HL-60 (cell line): ENCODE measurements around the gene EPHB4.

Experiments used
- DNase-seq, 2 experiments: peaks; one replicate each; pipeline ENCODE4 v3.0.0-alpha.2; 2010 to 2020; ENCODE audit warnings: low read depth in 1 of 2, low spot score in 1 of 2
- H3K27ac ChIP-seq: fragments of 250-450 bp; sonication (Bioruptor Pico); replicated peaks from 2 replicates; pipeline ENCODE4 v1.5.1; 2020; ENCODE audit warnings: mild to moderate bottlenecking, moderate library complexity
- H3K27me3 ChIP-seq: fragments of 250-450 bp; sonication (Bioruptor Pico); 2 replicates; pipeline ENCODE4 v1.5.1; 2021; ENCODE audit warnings: mild to moderate bottlenecking, moderate library complexity; ENCODE audit not compliant: insufficient read depth, poor library complexity, severe bottlenecking
- H3K4me3 ChIP-seq: replicated peaks from 2 replicates; pipeline ENCODE4 v1.5.1; 2011; ENCODE audit warnings: mild to moderate bottlenecking, control low read depth, low read length; ENCODE audit not compliant: insufficient read depth
- CTCF ChIP-seq: IDR thresholded peaks from one replicate; pipeline ENCODE4 v1.5.1; 2011; ENCODE audit warnings: low read length, control low read depth, inconsistent platforms; ENCODE audit not compliant: insufficient read depth
- GABPA ChIP-seq: IDR thresholded peaks from 2 replicates; pipeline ENCODE4 v1.6.1; 2012; ENCODE audit warnings: low read depth
- POLR2AphosphoS5 ChIP-seq: IDR thresholded peaks from 2 replicates; pipeline ENCODE4 v1.6.1; 2012; ENCODE audit warnings: low read depth
- REST ChIP-seq: IDR thresholded peaks from 2 replicates; pipeline ENCODE4 v1.6.1; 2012; ENCODE audit warnings: low read depth; ENCODE audit not compliant: insufficient replicate concordance
- SPI1 ChIP-seq: IDR thresholded peaks from 2 replicates; pipeline ENCODE4 v1.6.1; 2012; ENCODE audit warnings: low read depth, mild to moderate bottlenecking, borderline replicate concordance

Gene EPHB4

DNA sequence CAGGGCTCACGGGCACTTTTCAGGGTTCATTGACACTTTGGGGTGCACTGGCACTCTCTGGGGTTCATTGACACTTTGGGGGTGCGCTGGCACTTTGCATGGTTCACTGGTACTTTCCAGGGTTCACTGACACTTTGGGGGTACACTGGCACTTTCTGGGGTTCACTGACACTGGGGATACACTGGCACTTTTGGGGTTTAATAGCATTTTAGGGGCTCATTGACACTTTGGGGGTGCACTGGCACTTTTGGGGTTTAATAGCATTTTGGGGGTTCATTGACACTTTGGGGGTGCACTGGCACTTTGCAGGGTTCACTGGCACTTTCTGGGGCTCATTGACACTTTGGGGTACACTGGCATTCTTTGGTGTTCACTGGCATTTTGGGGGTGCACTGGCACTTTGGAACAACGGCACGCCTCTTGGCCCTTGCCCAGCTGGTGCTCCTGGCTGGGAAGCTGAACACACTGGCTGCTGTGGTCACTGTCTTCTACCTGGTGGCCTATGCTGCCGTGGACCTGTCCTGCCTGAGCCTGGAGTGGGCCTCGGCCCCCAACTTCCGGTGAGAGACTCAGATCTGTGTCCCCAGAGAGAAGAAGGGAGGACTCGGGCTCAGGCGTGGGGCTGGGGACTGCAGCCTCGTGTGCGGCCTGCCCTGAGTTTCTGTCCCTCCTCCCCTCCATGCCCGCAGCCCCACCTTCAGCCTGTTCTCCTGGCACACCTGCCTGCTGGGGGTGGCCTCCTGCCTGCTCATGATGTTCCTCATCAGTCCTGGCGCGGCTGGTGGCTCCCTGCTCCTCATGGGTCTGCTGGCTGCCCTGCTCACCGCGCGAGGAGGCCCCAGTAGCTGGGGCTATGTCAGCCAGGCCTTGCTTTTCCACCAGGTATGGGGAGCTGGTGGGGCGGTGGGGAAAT lies 33.6 kb upstream of the EPHB4 start:
- TF ChIP-seq GABPA (no peak), CTCF (no peak), POLR2AphosphoS5 (no peak), REST (no peak), SPI1 (no peak)
- H3K27ac ChIP-seq: no peak overlapping the region
- no peak for DNase-seq
- no peaks in the 10 kb centered on the region for H3K27me3 ChIP-seq
- no peak overlapping the region for H3K4me3 ChIP-seq

DNA sequence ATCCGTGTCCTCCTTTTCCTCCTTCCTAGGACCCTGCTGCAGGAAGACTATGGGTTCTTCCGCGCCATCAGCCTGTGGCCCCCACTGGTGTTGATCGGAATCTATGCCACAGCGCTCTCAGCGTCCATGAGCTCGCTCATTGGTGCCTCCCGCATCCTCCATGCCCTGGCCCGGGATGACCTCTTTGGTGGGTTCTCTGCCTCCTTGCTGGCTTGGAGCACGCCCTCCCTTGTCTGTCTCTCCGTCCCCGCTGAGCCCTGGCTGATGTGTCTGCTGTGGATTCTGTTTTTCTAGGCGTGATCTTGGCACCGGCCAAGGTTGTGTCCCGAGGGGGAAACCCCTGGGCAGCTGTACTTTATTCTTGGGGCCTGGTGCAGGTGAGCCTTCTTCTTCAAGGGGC lies 32.5 kb upstream of the EPHB4 start:
- Histone ChIP-seq H3K27ac (no peak overlapping the region), H3K27me3 (no peaks in the 10 kb centered on the region), H3K4me3 (no peak overlapping the region)
- no peak for TF ChIP-seq REST
- TF ChIP-seq POLR2AphosphoS5: no peak
- no peak for TF ChIP-seq CTCF
- no peak for TF ChIP-seq SPI1
- no peak for TF ChIP-seq GABPA
- no peak for DNase-seq

DNA sequence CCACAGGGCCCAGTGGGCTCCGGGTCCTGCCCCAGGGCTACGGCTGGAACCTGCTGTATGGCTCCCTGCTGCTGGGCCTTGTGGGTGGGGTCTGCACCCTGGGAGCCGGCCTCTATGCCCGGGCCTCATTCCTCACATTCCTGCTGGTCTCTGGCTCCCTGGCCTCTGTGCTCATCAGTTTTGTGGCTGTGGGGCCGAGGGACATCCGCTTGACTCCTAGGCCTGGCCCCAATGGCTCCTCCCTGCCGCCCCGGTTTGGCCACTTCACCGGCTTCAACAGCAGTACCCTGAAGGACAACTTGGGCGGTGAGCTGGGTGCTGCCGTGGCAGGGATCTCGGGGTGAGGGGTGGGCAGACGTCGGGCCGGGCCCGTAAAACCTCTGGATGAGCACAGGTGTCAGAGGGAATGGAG lies 29.6 kb upstream of the EPHB4 start:
- no peak overlapping the region for H3K27ac ChIP-seq
- DNase-seq: no peak
- no peaks in the 10 kb centered on the region for H3K27me3 ChIP-seq
- H3K4me3 ChIP-seq: no peak overlapping the region
- TF ChIP-seq POLR2AphosphoS5: no peak
- no peak for TF ChIP-seq REST
- TF ChIP-seq GABPA: no peak
- TF ChIP-seq SPI1: no peak
